ENCODE data around the gene AKR7A3. TPM values are rescaled to one million over a fixed set of nuclear protein-coding genes. Genes with fewer than 3 reads are reported as not detected.

Gene AKR7A3
- total and polyA plus RNA-seq, 4 donors, result 0.23 to 69.6 (median 55.0) TPM

- no peak for TF ChIP-seq YY1 (IDR thresholded peaks at IDR 0.05)
- no peak for TF ChIP-seq JUND (IDR thresholded peaks at IDR 0.05)
- TF ChIP-seq, protein P1, sequence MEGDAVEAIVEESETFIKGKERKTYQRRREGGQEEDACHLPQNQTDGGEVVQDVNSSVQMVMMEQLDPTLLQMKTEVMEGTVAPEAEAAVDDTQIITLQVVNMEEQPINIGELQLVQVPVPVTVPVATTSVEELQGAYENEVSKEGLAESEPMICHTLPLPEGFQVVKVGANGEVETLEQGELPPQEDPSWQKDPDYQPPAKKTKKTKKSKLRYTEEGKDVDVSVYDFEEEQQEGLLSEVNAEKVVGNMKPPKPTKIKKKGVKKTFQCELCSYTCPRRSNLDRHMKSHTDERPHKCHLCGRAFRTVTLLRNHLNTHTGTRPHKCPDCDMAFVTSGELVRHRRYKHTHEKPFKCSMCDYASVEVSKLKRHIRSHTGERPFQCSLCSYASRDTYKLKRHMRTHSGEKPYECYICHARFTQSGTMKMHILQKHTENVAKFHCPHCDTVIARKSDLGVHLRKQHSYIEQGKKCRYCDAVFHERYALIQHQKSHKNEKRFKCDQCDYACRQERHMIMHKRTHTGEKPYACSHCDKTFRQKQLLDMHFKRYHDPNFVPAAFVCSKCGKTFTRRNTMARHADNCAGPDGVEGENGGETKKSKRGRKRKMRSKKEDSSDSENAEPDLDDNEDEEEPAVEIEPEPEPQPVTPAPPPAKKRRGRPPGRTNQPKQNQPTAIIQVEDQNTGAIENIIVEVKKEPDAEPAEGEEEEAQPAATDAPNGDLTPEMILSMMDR (IDR thresholded peaks at IDR 0.05; ENCODE audit: low read depth, low read length, missing input control), result no peak
- TF ChIP-seq ZBTB33 (IDR thresholded peaks at IDR 0.05), result no peak
- TF ChIP-seq FOXA2 (IDR thresholded peaks at IDR 0.05), result no peak
- TF ChIP-seq, protein P2, sequence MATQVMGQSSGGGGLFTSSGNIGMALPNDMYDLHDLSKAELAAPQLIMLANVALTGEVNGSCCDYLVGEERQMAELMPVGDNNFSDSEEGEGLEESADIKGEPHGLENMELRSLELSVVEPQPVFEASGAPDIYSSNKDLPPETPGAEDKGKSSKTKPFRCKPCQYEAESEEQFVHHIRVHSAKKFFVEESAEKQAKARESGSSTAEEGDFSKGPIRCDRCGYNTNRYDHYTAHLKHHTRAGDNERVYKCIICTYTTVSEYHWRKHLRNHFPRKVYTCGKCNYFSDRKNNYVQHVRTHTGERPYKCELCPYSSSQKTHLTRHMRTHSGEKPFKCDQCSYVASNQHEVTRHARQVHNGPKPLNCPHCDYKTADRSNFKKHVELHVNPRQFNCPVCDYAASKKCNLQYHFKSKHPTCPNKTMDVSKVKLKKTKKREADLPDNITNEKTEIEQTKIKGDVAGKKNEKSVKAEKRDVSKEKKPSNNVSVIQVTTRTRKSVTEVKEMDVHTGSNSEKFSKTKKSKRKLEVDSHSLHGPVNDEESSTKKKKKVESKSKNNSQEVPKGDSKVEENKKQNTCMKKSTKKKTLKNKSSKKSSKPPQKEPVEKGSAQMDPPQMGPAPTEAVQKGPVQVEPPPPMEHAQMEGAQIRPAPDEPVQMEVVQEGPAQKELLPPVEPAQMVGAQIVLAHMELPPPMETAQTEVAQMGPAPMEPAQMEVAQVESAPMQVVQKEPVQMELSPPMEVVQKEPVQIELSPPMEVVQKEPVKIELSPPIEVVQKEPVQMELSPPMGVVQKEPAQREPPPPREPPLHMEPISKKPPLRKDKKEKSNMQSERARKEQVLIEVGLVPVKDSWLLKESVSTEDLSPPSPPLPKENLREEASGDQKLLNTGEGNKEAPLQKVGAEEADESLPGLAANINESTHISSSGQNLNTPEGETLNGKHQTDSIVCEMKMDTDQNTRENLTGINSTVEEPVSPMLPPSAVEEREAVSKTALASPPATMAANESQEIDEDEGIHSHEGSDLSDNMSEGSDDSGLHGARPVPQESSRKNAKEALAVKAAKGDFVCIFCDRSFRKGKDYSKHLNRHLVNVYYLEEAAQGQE (IDR thresholded peaks at IDR 0.05), result no peak
- TF ChIP-seq RAD21 (IDR thresholded peaks at IDR 0.05), result no peak
- no peak for TF ChIP-seq RXRA (IDR thresholded peaks at IDR 0.05)
- Histone ChIP-seq H3K36me3 (ENCODE audit: control insufficient read depth in 4 of 4, insufficient read depth in 3 of 4, low read depth in 1 of 4, low read length in 3 of 4) (peaks cover 25 to 70% (median 39%) of the 10 kb centered on the region in 4 donors), H3K9me3 (ENCODE audit: control insufficient read depth in 4 of 4, low read length in 3 of 4) (no peaks in the 10 kb centered on the region), H3K9ac (ENCODE audit: low read depth in 1 of 2, low read length in 2 of 2) (no peak overlapping the region), H3K27ac (ENCODE audit: low read depth in 1 of 2, low read length in 2 of 2) (no peak overlapping the region), H3K27me3 (ENCODE audit: control insufficient read depth in 4 of 4, insufficient read depth in 4 of 4, low read length in 3 of 4) (no peaks in the 10 kb centered on the region), H3K4me3 (ENCODE audit: low read depth in 1 of 3, low read length in 3 of 3) (no peak overlapping the region), H3K4me1 (ENCODE audit: control insufficient read depth in 4 of 4, insufficient read depth in 4 of 4, low read length in 3 of 4) (peaks cover 3 to 16% (median 15%) of the 10 kb centered on the region in 4 donors)
- DNase-seq (ENCODE audit: low spot score), result no peak
- 98% methylated on average over 3 of the region's 3 CpGs for WGBS
Observed at GRCh38 chr1:19234224-19234623, 54.3 kb downstream of the AKR7A3 start.

Small RNA genes lying within 50 kb of the gene (small RNA-seq; reads per million reads assigned to genes)
- not detected for gene RNU6-1099P

Other genes with a start within 250 kb of the AKR7A3 start
- gene UBR4, start 78.5 kb downstream of the AKR7A3 start, total RNA-seq, result 100 to 1,000 TPM in 1 of 2 donors, 10 to 100 TPM in 1; 97.5 to 156 TPM
- 10 to 100 TPM; 45.4 to 76.2 TPM for gene UBR4, start 78.5 kb downstream of the AKR7A3 start, polyA plus RNA-seq
- 10 to 100 TPM; 16.3 to 33.6 TPM for gene EMC1, start 37.2 kb downstream of the AKR7A3 start, total RNA-seq
- gene EMC1, start 37.2 kb downstream of the AKR7A3 start, polyA plus RNA-seq, result 10 to 100 TPM in 1 of 2 donors, 1 to 10 TPM in 1; 8.0 to 13.4 TPM
- 1 to 10 TPM; 9.5 to 9.8 TPM for gene MRTO4, start 37.0 kb downstream of the AKR7A3 start, total RNA-seq
- gene MRTO4, start 37.0 kb downstream of the AKR7A3 start, polyA plus RNA-seq, result 10 to 100 TPM; 10.5 to 11.1 TPM
- gene AKR7A2, start 23.4 kb upstream of the AKR7A3 start, total RNA-seq, result 10 to 100 TPM; 41.4 to 63.2 TPM
- 10 to 100 TPM; 42.8 to 56.7 TPM for gene AKR7A2, start 23.4 kb upstream of the AKR7A3 start, polyA plus RNA-seq
- gene SLC66A1, start 23.6 kb upstream of the AKR7A3 start, total RNA-seq, result 10 to 100 TPM; 12.8 to 15.2 TPM
- 10 to 100 TPM in 1 of 2 donors, 1 to 10 TPM in 1; 6.8 to 16.0 TPM for gene SLC66A1, start 23.6 kb upstream of the AKR7A3 start, polyA plus RNA-seq
- 10 to 100 TPM; 38.3 to 43.2 TPM for gene CAPZB, start 196.8 kb upstream of the AKR7A3 start, total RNA-seq
- gene CAPZB, start 196.8 kb upstream of the AKR7A3 start, polyA plus RNA-seq, result 10 to 100 TPM; 59.0 to 98.9 TPM

Data from liver (tissue), 10 donors.